Activated CD4-positive, alpha-beta T cell treated with anti-CD3 and anti-CD28 coated beads for 4 hours (primary cell): ENCODE data around the gene BTNL2.
"Not testable (repeated sequence)": the region's sequence is repeated elsewhere in the genome, so short reads cannot be mapped to it uniquely, and the experiment has no call there.

ENCODE experiments used
- DNase-seq, 2 donors: peaks; one replicate each; pipeline ENCODE4 v3.0.0-alpha.2; 2020

BTNL2 gene

DNA sequence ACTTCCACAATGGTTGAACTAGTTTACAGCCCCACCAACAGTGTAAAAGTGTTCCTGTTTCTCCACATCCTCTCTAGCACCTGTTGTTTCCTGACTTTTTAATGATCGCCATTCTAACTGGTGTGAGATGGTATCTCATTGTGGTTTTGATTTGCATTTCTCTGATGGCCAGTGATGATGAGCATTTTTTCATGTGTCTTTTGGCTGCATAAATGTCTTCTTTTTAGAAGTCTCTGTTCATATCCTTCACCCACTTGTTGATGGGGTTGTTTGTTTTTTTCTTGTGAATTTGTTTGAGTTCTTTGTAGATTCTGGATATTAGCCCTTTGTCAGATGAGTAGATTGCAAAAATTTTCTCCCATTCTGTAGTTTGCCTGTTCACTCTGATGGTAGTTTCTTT is 47.8 kb downstream of the BTNL2 start:
- not testable (repeated sequence) for DNase-seq

DNA sequence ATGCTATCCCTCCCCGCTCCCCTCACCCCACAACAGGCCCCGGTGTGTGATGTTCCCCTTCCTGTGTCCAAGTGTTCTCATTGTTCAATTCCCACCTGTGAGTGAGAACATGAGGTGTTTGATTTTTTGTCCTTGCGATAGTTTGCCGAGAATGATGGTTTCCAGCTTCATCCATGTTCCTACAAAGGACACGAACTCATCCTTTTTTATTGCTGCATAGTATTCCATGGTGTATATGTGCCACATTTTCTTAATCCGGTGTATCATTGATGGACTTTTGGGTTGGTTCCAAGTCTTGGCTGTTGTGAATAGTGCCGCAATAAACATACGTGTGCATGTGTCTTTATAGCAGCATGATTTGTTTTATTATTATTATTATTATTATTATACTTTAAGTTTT is 48.4 kb downstream of the BTNL2 start:
- not testable (repeated sequence) for DNase-seq

DNA sequence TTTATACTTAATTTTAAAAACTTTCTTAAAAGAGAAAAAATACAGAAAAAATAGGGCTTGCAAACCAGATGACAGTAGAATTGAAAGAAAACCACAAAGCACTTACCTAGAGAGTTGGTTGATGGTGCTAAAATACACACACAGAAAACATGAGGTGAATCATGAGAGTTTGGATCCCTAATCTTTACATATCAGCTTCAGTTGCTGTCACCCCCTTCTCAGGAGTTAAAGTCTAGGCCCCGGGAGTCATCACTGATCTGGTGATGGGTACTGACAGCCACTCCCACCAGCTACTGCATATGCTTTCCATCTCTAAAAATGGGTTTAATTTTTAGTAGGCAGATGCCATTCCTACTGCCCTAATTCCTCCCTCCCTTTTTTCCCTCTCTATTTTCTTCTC is 52.0 kb downstream of the BTNL2 start:
- no peak for DNase-seq

DNA sequence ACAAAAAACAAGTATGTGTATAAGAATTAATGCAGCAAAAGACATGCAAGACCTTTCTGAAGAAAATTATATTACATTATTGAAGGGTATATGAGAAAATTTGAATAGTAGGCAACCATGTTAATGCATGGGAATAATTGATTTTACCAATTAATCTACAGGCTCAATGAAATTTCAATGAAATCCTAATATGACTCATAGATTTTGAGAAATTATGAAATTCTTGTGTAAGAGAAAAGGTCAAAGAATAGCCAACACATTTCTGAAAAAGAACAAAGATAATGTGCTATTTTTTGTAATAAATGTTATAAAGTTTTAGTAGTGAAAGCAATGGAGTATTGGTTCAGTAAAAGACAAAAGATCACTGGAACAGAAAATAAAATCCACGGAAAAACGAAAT is 53.6 kb downstream of the BTNL2 start:
- DNase-seq = no peak
